SK-N-MC (cell line): ENCODE data around the gene ADISSP.

Source experiments
- EZH2 ChIP-seq: fragments of 200-600 bp; sonication (generic); IDR thresholded peaks from one replicate; pipeline ENCODE4 v1.6.1; 2017; ENCODE audit warnings: antibody characterized with exemption
- FOXP2 ChIP-seq: optimal IDR thresholded peaks from 2 replicates; pipeline ENCODE3; 2011; ENCODE audit warnings: mild to moderate bottlenecking, moderate library complexity; ENCODE audit not compliant: insufficient read depth; ENCODE audit errors: extremely low read length, control extremely low read depth
- POLR2AphosphoS5 ChIP-seq: IDR thresholded peaks from 2 replicates; pipeline ENCODE4 v1.6.1; 2012; ENCODE audit warnings: mild to moderate bottlenecking, low read depth, low read length, borderline replicate concordance

DNA sequence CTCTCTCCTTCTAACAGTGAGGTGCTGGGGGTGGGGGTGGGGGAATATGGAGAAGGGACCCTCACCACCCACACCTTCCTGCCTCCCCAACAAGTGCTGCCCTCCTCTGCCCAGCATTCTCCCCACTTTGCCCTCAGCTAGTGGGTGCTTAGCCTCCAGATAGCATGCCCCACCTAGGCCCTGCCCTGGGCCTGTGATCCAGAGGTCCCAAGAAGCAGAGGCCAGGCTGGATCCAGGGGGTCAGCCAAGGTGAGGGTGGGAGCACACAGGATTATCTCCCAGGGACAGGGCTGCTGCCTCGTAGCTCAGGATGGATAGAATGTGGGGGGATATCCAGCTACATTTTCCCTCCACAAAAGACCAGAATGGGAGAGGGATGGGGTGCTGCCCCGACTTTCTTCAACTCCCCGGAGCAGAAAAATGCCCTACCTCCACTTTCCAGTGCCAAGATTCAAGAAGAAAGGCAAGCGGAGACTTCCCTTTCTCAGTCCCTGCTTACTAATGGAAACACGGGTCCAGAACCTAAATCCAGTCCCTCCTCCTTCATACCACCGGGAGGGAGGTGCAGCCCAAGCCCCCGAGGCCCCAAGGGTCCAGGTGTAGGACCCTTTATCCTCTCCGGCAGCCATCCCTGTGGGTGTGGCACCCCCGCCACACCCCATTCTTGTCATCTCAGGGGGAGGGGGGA lies 987 bp downstream of the ADISSP start:
- no peak for TF ChIP-seq POLR2AphosphoS5
- TF ChIP-seq EZH2 = no peak
- no peak for TF ChIP-seq FOXP2
